OCI-M1 (cell line): Measurements from ENCODE around the gene PROSER1.
"Not testable (repeated sequence)": the region's sequence is repeated elsewhere in the genome, so short reads cannot be mapped to it uniquely, and the experiment has no call there.

Experiments used
- DNase-seq: peaks from one replicate; lab custom pipeline; 2025; lab: John Stamatoyannopoulos, UW

PROSER1 gene

GRCh38 chr13:39025433-39025839 is 12.5 kb downstream of the PROSER1 start:
- no peak for DNase-seq

GRCh38 chr13:39023761-39024160 is 14.1 kb downstream of the PROSER1 start:
- no peak for DNase-seq

GRCh38 chr13:39023316-39023715 is 14.6 kb downstream of the PROSER1 start:
- no peak for DNase-seq

- DNase-seq: no peak
Observed at GRCh38 chr13:39020853-39021462, 16.9 kb downstream of the PROSER1 start.

GRCh38 chr13:39016787-39017186 is 21.1 kb downstream of the PROSER1 start:
- DNase-seq: peak; percentile 84

GRCh38 chr13:39016087-39016486 is 21.8 kb downstream of the PROSER1 start:
- peak; percentile 18 for DNase-seq

GRCh38 chr13:39013462-39013861 is 24.4 kb downstream of the PROSER1 start:
- DNase-seq: no peak

GRCh38 chr13:39012608-39013007 is 25.3 kb downstream of the PROSER1 start:
- no peak for DNase-seq

GRCh38 chr13:39006371-39007111 is 31.3 kb downstream of the PROSER1 start:
- not testable (repeated sequence) for DNase-seq

GRCh38 chr13:38998739-38999138 is 39.1 kb downstream of the PROSER1 start:
- peak; percentile 98 for DNase-seq

GRCh38 chr13:38993381-38993780 is 44.5 kb downstream of the PROSER1 start:
- DNase-seq: no peak

- peak; percentile 31 for DNase-seq
Observed at GRCh38 chr13:38990693-38991092, 47.2 kb downstream of the PROSER1 start, which contains the start of gene STOML3. Gene STOML3 (minus strand): TSS chr13:38990831. CDS start chr13:38990721, 110 bp downstream.

- peak; percentile 77 for DNase-seq
Observed at GRCh38 chr13:38981096-38981495, 56.8 kb downstream of the PROSER1 start.

- DNase-seq: no peak
Observed at GRCh38 chr13:38980750-38981078, 57.2 kb downstream of the PROSER1 start.

GRCh38 chr13:38979891-38980749 is 57.8 kb downstream of the PROSER1 start:
- peak; percentile 91 for DNase-seq

GRCh38 chr13:38970380-38971051 is 67.4 kb downstream of the PROSER1 start:
- DNase-seq: peak; percentile 78

- no peak for DNase-seq
Observed at GRCh38 chr13:38969187-38969586, 68.7 kb downstream of the PROSER1 start.

GRCh38 chr13:38967446-38967845 is 70.4 kb downstream of the PROSER1 start:
- peak; percentile 39 for DNase-seq

- peak; percentile 47 for DNase-seq
Observed at GRCh38 chr13:38965281-38965680, 72.6 kb downstream of the PROSER1 start.

GRCh38 chr13:38960175-38960574 is 77.7 kb downstream of the PROSER1 start:
- DNase-seq: no peak
